ENCODE data around the gene PAX5.

DNA sequence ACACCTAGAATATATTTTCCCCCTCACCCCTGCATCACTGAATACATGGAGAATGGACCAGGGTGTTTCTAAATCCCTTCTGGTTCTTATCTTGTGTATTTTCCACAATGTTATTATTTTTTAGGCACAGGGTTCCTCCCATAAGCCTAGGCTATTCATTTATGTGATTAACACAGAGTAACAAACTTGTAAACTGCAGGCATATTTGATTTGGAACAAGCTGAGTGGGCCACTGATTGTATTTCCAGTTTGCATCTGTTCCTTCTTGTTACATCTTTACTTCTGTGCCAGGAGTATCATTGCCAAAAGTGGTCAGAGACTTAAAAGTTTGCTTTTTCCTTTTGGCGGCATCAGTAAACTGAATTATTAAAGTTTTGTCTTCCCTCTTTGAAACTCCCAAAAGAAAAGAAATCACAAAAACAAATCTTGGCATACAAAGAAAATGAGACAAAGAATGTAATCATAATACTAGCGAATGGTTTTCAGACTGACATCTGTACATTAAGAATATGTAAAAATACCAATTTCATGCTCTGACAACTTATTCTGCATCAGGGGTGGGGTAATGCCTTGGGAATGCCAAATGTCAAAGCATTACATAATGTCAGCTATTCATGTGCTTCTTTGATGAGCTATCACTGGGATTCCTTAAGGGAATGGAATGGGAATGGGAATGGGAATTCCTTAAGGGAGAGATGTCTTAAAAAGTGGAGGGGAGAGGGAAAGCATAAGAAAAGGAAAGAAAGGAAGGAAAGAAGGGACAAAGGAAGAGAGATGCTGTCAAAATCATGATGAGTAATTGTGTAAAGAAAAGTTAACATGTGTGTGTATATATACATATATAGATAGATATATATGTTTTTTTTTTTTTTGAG, 22.2 kb upstream of the PAX5 start:
- TF ChIP-seq, protein P1, sequence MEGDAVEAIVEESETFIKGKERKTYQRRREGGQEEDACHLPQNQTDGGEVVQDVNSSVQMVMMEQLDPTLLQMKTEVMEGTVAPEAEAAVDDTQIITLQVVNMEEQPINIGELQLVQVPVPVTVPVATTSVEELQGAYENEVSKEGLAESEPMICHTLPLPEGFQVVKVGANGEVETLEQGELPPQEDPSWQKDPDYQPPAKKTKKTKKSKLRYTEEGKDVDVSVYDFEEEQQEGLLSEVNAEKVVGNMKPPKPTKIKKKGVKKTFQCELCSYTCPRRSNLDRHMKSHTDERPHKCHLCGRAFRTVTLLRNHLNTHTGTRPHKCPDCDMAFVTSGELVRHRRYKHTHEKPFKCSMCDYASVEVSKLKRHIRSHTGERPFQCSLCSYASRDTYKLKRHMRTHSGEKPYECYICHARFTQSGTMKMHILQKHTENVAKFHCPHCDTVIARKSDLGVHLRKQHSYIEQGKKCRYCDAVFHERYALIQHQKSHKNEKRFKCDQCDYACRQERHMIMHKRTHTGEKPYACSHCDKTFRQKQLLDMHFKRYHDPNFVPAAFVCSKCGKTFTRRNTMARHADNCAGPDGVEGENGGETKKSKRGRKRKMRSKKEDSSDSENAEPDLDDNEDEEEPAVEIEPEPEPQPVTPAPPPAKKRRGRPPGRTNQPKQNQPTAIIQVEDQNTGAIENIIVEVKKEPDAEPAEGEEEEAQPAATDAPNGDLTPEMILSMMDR (conservative IDR thresholded peaks at IDR 0.05): no peak
- TF ChIP-seq ZFX (IDR thresholded peaks at IDR 0.05): no peak
